Skeletal muscle tissue (tissue), 4 donors: ENCODE results near the gene VTI1A. TPM values are rescaled to one million over a fixed set of nuclear protein-coding genes. Genes with fewer than 3 reads are reported as not detected.

Experiments used
- H3K27ac ChIP-seq: one replicate; pipeline ENCODE4 v1.7.0; 2013; ENCODE audit warnings: mild to moderate bottlenecking, low read depth, low read length, inconsistent platforms
- H3K27me3 ChIP-seq, 3 donors: one replicate each; pipeline ENCODE4 v1.7.0; 2013; ENCODE audit warnings: low read length in 3 of 3; ENCODE audit not compliant: control insufficient read depth in 3 of 3, insufficient read depth in 3 of 3
- H3K36me3 ChIP-seq, 3 donors: one replicate each; pipeline ENCODE4 v1.7.0; 2013; ENCODE audit warnings: low read length in 3 of 3; ENCODE audit not compliant: control insufficient read depth in 3 of 3, insufficient read depth in 3 of 3
- H3K4me1 ChIP-seq, 3 donors: one replicate each; pipeline ENCODE4 v1.7.0; 2013; ENCODE audit warnings: low read length in 3 of 3, mild to moderate bottlenecking in 3 of 3; ENCODE audit not compliant: control insufficient read depth in 3 of 3, insufficient read depth in 3 of 3
- H3K4me3 ChIP-seq, 3 donors: one replicate each; pipeline ENCODE4 v1.7.0; 2013; ENCODE audit warnings: low read length in 3 of 3
- H3K9ac ChIP-seq, 3 donors: one replicate each; pipeline ENCODE4 v1.7.0; 2013; ENCODE audit warnings: low read length in 3 of 3, mild to moderate bottlenecking in 3 of 3, moderate library complexity in 2 of 3, low read depth in 1 of 3
- H3K9me3 ChIP-seq, 3 donors: one replicate each; pipeline ENCODE4 v1.7.0; 2013; ENCODE audit warnings: low read length in 3 of 3; ENCODE audit not compliant: control insufficient read depth in 3 of 3
- total RNA-seq: library from RNA; depleted of rRNA; stranded (reverse); fragments of >200 nt; gene quantifications from one replicate; pipeline ENCODE4 v1.2.3, GENCODE V29; 2014
- donor health status: Osteomylitis.

VTI1A gene
- total RNA-seq, 1 donor from 2014 or later: 18.3 TPM

- Histone ChIP-seq H3K4me1 (no peaks in the 10 kb centered on the region), H3K9ac (no peak overlapping the region), H3K27ac (no peak overlapping the region), H3K9me3 (no peaks in the 10 kb centered on the region), H3K27me3 (no peaks in the 10 kb centered on the region), H3K4me3 (no peak overlapping the region), H3K36me3 (peaks cover 0 to 1% (median 0%) of the 10 kb centered on the region in 3 donors)
Measured at GRCh38 chr10:112677689-112678088, 230.7 kb downstream of the VTI1A start.

DNA sequence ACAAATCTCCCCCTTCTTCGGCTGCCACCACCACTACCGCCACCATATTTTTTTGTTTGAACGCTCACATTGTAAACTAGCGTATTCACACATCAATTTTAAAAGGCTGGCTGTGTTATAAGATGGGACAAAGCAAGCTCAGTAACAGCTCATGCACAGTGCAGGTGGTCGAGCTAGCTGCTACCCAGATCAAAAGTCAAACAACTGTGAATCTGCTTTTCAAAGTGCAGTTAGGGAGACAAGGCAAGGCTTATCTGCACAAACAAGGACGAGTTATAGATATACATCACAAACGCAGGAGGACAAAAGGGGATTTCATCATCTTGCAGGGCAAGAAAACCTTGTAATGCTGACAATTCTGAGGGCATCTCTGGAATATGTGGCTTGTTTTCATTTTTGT lies 231.6 kb downstream of the VTI1A start:
- Histone ChIP-seq H3K4me1 (no peaks in the 10 kb centered on the region), H3K27me3 (no peaks in the 10 kb centered on the region), H3K9me3 (no peaks in the 10 kb centered on the region), H3K9ac (no peak overlapping the region), H3K4me3 (no peak overlapping the region), H3K27ac (no peak overlapping the region), H3K36me3 (peaks cover 0 to 1% (median 0%) of the 10 kb centered on the region in 3 donors)

DNA sequence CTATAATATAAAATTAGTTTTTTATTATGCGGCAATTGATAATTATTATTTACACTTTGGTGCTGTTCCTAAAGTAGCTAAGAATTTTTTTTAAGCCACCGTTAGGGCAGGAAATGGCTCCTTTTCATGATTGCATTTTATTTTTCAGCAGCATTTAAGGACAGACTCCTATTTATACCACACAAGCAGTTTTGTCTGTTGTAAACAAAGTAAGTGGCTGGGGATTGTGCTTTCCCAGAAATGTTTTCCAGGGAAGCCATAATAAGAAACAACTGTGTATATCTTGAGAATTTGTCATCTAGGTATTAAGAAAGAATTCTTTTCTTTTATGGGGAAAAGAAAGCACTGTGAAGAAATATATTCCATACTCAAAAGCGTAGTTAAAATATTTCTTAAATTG lies 232.0 kb downstream of the VTI1A start:
- H3K9me3 ChIP-seq: no peaks in the 10 kb centered on the region
- H3K4me3 ChIP-seq: no peak overlapping the region
- H3K27me3 ChIP-seq: no peaks in the 10 kb centered on the region
- peaks cover 0 to 1% (median 0%) of the 10 kb centered on the region in 3 donors for H3K36me3 ChIP-seq
- H3K27ac ChIP-seq: no peak overlapping the region
- H3K9ac ChIP-seq: no peak overlapping the region
- H3K4me1 ChIP-seq: no peaks in the 10 kb centered on the region

DNA sequence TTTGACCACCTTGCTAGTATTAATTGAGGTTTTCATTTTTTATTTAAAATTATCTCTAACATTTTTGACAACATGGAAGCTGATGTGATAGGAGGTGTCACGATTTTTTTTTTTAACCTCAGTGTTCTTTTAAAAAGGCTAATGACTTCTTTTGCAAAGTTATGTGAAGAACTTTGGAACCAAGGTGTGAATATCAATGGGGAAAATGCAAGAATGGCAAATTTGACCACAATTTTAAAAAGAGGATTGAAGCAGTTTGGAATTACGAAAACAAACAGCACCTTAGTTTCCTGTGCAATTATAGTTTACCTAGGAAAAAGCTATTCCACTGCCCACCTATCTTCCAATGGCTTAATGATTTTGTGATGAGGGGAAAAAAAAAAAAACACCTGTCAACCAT lies 232.4 kb downstream of the VTI1A start:
- H3K36me3 ChIP-seq: peaks cover 0 to 1% (median 0%) of the 10 kb centered on the region in 3 donors
- H3K4me3 ChIP-seq: no peak overlapping the region
- H3K27ac ChIP-seq: no peak overlapping the region
- H3K4me1 ChIP-seq: no peaks in the 10 kb centered on the region
- no peaks in the 10 kb centered on the region for H3K9me3 ChIP-seq
- no peak overlapping the region for H3K9ac ChIP-seq
- no peaks in the 10 kb centered on the region for H3K27me3 ChIP-seq

GRCh38 chr10:112680586-112680985 lies 233.6 kb downstream of the VTI1A start:
- Histone ChIP-seq H3K27ac (no peak overlapping the region), H3K9me3 (no peaks in the 10 kb centered on the region), H3K36me3 (peaks cover 0 to 1% (median 0%) of the 10 kb centered on the region in 3 donors), H3K4me3 (no peak overlapping the region), H3K27me3 (no peaks in the 10 kb centered on the region), H3K9ac (no peak overlapping the region), H3K4me1 (no peaks in the 10 kb centered on the region)

- no peaks in the 10 kb centered on the region for H3K4me1 ChIP-seq
- no peaks in the 10 kb centered on the region for H3K9me3 ChIP-seq
- no peak overlapping the region for H3K9ac ChIP-seq
- H3K36me3 ChIP-seq: no peaks in the 10 kb centered on the region
- H3K27me3 ChIP-seq: no peaks in the 10 kb centered on the region
- no peak overlapping the region for H3K27ac ChIP-seq
- no peak overlapping the region for H3K4me3 ChIP-seq
Measured at GRCh38 chr10:112687647-112688046, 240.6 kb downstream of the VTI1A start.

GRCh38 chr10:112689327-112690072 lies 242.5 kb downstream of the VTI1A start:
- Histone ChIP-seq H3K27ac (no peak overlapping the region), H3K36me3 (no peaks in the 10 kb centered on the region), H3K9ac (no peak overlapping the region), H3K27me3 (no peaks in the 10 kb centered on the region), H3K4me1 (no peaks in the 10 kb centered on the region), H3K4me3 (no peak overlapping the region), H3K9me3 (no peaks in the 10 kb centered on the region)

GRCh38 chr10:112695539-112695938 lies 248.5 kb downstream of the VTI1A start:
- Histone ChIP-seq H3K9ac (no peak overlapping the region), H3K4me1 (no peaks in the 10 kb centered on the region), H3K4me3 (no peak overlapping the region), H3K27ac (no peak overlapping the region), H3K9me3 (no peaks in the 10 kb centered on the region), H3K36me3 (no peaks in the 10 kb centered on the region), H3K27me3 (no peaks in the 10 kb centered on the region)

DNA sequence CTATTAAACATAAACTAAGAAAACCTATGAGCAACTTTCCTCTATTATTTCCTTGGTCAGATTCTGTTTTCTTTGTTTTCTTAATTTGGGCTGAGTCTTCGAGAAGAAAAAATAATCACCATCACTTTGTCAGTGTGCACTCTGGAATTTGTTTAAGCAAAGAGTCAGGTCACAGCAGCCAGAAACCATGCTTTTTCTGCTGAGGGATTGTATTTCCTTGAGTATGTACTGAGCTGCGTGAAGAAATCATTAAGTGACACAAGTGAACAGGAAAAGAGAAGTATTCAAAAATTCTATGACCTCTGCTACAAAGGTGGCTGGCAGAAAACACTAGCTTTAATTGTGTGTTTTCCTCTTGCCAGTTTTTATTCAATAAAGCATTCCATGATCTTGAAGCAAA lies 249.6 kb downstream of the VTI1A start:
- Histone ChIP-seq H3K36me3 (no peaks in the 10 kb centered on the region), H3K27me3 (no peaks in the 10 kb centered on the region)

DNA sequence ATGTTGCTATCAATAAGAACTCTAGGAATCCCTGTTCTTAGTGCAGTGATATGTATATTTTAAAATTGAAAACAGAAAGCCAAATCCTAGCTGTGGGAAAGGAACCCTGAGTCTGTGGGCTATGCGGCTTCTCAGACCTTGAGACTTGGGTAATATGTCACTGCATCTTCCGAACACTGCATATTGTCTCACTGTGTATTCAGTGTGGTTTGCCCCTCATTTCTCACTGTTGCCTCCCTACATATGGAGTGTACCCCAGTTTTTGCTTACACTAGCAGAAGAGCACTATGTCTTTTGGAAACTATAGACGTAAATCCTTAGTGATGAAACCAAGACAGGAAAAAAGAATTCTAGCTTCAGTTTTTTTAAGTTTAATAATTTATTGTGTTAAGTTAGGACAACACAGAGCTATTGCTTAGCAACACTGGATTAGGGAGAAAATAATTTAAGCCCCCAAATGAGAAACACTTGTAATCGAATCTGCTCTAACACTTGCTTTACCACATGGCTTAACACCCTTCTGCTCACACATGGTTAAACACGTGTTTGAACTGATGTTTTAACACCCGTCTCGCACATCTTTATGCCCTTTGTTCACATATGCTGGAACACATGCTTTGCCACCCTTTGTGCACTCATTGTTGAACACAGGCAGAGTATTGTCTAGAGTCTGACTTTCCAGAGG lies 251.3 kb downstream of the VTI1A start:
- H3K4me3 ChIP-seq: no peak overlapping the region
- H3K9ac ChIP-seq: no peak overlapping the region
- no peaks in the 10 kb centered on the region for H3K9me3 ChIP-seq
- no peaks in the 10 kb centered on the region for H3K4me1 ChIP-seq
- H3K36me3 ChIP-seq: no peaks in the 10 kb centered on the region
- H3K27me3 ChIP-seq: no peaks in the 10 kb centered on the region
- H3K27ac ChIP-seq: no peak overlapping the region

More for the DNA sequence above, 249.6 kb downstream of the VTI1A start:
- H3K9me3 ChIP-seq: no peaks in the 10 kb centered on the region
- no peaks in the 10 kb centered on the region for H3K4me1 ChIP-seq
- H3K27ac ChIP-seq: no peak overlapping the region
- no peak overlapping the region for H3K4me3 ChIP-seq
- H3K9ac ChIP-seq: no peak overlapping the region
